ENCODE data around the gene WWTR1.
A peak's percentile ranks its signal among the peaks of the same experiment; 100 is the strongest.

Gene WWTR1

GRCh38 chr3:149613988-149614387 lies 43.8 kb downstream of the WWTR1 start:
- no peaks in the 10 kb centered on the region for H4K20me1 ChIP-seq
- no peaks in the 10 kb centered on the region for H3K9me3 ChIP-seq
- TF ChIP-seq Cebpa-rat (IDR thresholded peaks at IDR 0.05): no peak
- no peak overlapping the region for H3K4me2 ChIP-seq
- no peaks in the 10 kb centered on the region for H3K36me3 ChIP-seq
- H3K4me3 ChIP-seq: no peak overlapping the region
- no peaks in the 10 kb centered on the region for H3K4me1 ChIP-seq
- H3K9ac ChIP-seq: no peak overlapping the region
- no peaks in the 10 kb centered on the region for H3K27me3 ChIP-seq
- H3K27ac ChIP-seq: no peak overlapping the region

DNA sequence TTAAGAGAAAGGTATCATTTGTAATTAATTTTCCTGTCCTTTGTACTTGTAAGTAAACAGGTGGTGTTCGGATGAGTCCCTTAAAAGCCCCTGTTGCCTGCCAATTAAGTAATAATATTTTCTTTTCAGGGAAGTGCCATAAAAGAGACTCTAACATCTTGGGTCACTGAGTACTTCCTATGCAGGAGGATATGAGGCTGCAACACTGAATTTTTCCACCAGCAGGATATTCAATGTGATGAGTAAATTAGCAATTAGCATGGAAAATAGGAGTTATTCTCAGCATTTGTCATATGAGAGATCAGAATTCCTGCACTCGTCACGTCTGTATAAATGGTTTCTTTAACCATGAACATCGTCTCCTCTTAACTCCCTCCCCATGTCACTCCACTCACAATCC lies 45.4 kb downstream of the WWTR1 start:
- Histone ChIP-seq H3K9me3 (no peaks in the 10 kb centered on the region), H3K27ac (no peak overlapping the region), H3K4me1 (no peaks in the 10 kb centered on the region), H3K4me3 (no peak overlapping the region), H4K20me1 (no peaks in the 10 kb centered on the region), H3K27me3 (no peaks in the 10 kb centered on the region), H3K4me2 (no peak overlapping the region), H3K9ac (no peak overlapping the region), H3K36me3 (no peaks in the 10 kb centered on the region)
- TF ChIP-seq Cebpa-rat (IDR thresholded peaks at IDR 0.05): no peak

DNA sequence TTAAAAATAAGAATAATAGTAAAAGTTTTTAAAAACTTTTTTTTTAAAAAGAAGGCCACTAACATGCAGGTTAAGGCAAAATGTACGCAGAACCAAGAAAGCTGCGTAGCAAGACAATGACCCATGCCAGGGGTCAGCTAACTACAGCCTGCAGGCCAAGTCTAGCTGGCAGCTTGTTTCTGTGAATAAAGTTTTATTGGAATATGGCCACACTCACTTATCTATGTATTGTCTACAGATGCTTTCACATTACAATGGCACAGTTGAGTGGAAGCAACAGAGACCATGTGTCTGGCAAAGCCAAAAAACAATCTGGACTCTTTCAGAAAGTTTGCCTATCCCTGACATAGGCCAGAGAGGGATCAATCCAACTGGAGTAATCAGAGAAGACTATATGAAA lies 46.7 kb downstream of the WWTR1 start:
- Histone ChIP-seq H3K4me3 (no peak overlapping the region), H3K4me1 (no peaks in the 10 kb centered on the region), H3K9me3 (no peaks in the 10 kb centered on the region)

DNA sequence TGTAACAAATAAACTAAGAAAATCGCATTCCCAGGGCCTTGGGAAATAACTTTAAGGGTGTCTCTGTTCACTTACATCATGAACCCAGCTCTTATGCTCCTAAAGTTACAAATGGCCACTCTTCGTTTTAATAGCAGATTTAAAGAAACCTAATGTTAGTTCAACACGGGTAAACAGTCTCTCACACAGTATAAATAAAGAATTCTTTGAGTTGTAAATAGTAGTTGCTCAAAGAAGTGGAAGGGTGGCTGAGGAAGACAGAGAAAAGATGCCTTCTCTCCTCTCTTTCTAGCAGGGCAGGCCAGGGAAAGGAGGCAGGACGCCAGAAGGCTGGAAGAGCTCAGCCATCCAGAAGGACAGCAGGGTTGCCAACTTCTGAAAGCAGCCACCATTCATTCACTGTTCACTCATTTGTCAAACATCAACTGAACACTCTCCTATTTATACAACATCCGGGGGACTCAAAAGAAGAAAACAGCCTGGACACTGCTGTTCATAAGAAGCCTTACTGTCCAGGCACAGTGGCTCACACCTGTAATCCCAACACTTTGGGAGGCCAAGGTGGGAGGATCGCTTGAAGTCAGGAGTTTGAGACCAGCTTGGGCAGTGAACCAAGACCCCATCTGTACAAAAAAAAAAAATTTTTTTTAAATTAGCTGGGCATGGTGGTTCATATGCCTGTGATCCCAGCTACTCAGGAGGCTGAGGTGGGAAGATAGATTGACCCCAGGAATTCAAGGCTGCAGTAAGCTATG lies 47.3 kb downstream of the WWTR1 start:
- no peak for TF ChIP-seq Cebpa-rat (IDR thresholded peaks at IDR 0.05)
- Histone ChIP-seq H3K27ac (no peak overlapping the region), H3K27me3 (no peaks in the 10 kb centered on the region), H3K36me3 (no peaks in the 10 kb centered on the region), H3K4me1 (no peaks in the 10 kb centered on the region), H3K9me3 (no peaks in the 10 kb centered on the region), H3K4me2 (no peak overlapping the region), H3K9ac (no peak overlapping the region), H3K4me3 (no peak overlapping the region), H4K20me1 (no peaks in the 10 kb centered on the region)

More for the DNA sequence above, 46.7 kb downstream of the WWTR1 start:
- no peak overlapping the region for H3K4me2 ChIP-seq
- no peak overlapping the region for H3K9ac ChIP-seq
- H4K20me1 ChIP-seq: no peaks in the 10 kb centered on the region
- H3K27me3 ChIP-seq: no peaks in the 10 kb centered on the region
- no peaks in the 10 kb centered on the region for H3K36me3 ChIP-seq
- no peak overlapping the region for H3K27ac ChIP-seq
- TF ChIP-seq Cebpa-rat (IDR thresholded peaks at IDR 0.05): no peak

GRCh38 chr3:149609595-149609994 lies 48.2 kb downstream of the WWTR1 start:
- no peak overlapping the region for H3K9ac ChIP-seq
- H3K27me3 ChIP-seq: no peaks in the 10 kb centered on the region
- TF ChIP-seq Cebpa-rat (IDR thresholded peaks at IDR 0.05): no peak
- no peak overlapping the region for H3K27ac ChIP-seq
- no peaks in the 10 kb centered on the region for H4K20me1 ChIP-seq
- no peak overlapping the region for H3K4me3 ChIP-seq
- H3K4me2 ChIP-seq: no peak overlapping the region
- H3K9me3 ChIP-seq: no peaks in the 10 kb centered on the region
- H3K4me1 ChIP-seq: no peaks in the 10 kb centered on the region
- no peaks in the 10 kb centered on the region for H3K36me3 ChIP-seq

DNA sequence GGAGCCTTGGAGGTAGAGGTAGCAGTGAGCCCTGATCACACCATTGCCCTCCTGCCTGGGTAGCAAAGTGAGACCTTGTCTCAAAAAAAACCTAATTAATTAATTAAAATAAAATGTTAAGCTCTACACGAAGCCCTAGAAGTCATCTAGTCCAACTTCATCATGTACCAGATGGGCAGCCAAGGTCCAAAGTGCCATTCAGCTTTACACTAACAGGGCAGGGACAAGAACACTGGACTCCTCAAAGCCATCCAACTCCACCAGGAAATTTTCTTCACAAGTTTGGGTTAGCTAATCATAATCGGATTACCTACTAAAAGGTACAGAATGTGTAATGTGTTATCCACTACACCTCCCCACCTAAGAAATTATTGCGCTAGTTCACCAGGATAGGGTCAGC lies 48.8 kb downstream of the WWTR1 start:
- H4K20me1 ChIP-seq: no peaks in the 10 kb centered on the region
- H3K4me3 ChIP-seq: no peak overlapping the region
- H3K4me1 ChIP-seq: no peaks in the 10 kb centered on the region
- no peak overlapping the region for H3K27ac ChIP-seq
- H3K27me3 ChIP-seq: no peaks in the 10 kb centered on the region
- no peaks in the 10 kb centered on the region for H3K9me3 ChIP-seq
- H3K36me3 ChIP-seq: no peaks in the 10 kb centered on the region
- no peak for TF ChIP-seq Cebpa-rat (IDR thresholded peaks at IDR 0.05)
- H3K9ac ChIP-seq: no peak overlapping the region
- no peak overlapping the region for H3K4me2 ChIP-seq

DNA sequence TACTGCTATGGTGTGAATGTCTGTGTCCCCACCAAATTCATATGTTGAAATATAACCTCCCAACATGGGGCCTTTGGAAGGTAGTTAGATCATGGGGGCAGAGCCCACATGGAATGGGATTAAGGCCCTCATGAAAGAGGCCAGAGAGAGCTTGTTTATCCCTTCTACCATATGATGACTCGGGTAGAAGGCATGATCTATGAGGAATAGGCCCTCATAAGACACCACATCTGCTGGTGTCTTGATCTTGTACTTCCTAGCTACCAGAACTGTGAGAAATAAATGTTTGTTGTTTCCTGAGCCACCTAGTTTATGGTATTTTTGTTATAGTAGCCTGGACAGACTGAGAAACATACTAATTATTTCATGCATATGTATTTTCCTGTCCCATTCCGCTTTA lies 51.9 kb downstream of the WWTR1 start:
- no peak for TF ChIP-seq Cebpa-rat (IDR thresholded peaks at IDR 0.05)

GRCh38 chr3:149604125-149604875 lies 53.5 kb downstream of the WWTR1 start:
- Histone ChIP-seq H3K9ac (no peak overlapping the region), H3K4me2 (no peak overlapping the region), H3K27ac (no peak overlapping the region), H3K36me3 (no peaks in the 10 kb centered on the region), H4K20me1 (no peaks in the 10 kb centered on the region), H3K27me3 (no peaks in the 10 kb centered on the region), H3K4me3 (no peak overlapping the region), H3K4me1 (peaks cover 11% of the 10 kb centered on the region; the same call in 1 of the 2 replicates), H3K9me3 (no peaks in the 10 kb centered on the region)
- no peak for TF ChIP-seq Cebpa-rat (IDR thresholded peaks at IDR 0.05)

More for the DNA sequence above, 51.9 kb downstream of the WWTR1 start:
- no peaks in the 10 kb centered on the region for H4K20me1 ChIP-seq
- no peak overlapping the region for H3K4me2 ChIP-seq
- no peaks in the 10 kb centered on the region for H3K27me3 ChIP-seq
- no peaks in the 10 kb centered on the region for H3K9me3 ChIP-seq
- H3K4me1 ChIP-seq: peaks cover 11% of the 10 kb centered on the region; the same call in 1 of the 2 replicates
- H3K36me3 ChIP-seq: no peaks in the 10 kb centered on the region
- H3K27ac ChIP-seq: no peak overlapping the region
- no peak overlapping the region for H3K9ac ChIP-seq
- no peak overlapping the region for H3K4me3 ChIP-seq

- H4K20me1 ChIP-seq: no peaks in the 10 kb centered on the region
- TF ChIP-seq Cebpa-rat (IDR thresholded peaks at IDR 0.05): no peak
- no peak overlapping the region for H3K4me3 ChIP-seq
- H3K9me3 ChIP-seq: no peaks in the 10 kb centered on the region
- no peaks in the 10 kb centered on the region for H3K36me3 ChIP-seq
- H3K27ac ChIP-seq: no peak overlapping the region
- no peaks in the 10 kb centered on the region for H3K27me3 ChIP-seq
- H3K4me2 ChIP-seq: peak overlapping the region; percentile 35; the same call in 1 of the 2 replicates
- H3K4me1 ChIP-seq: peaks cover 11% of the 10 kb centered on the region; the same call in 1 of the 2 replicates
- no peak overlapping the region for H3K9ac ChIP-seq
These were observed 54.4 kb downstream of the WWTR1 start for GRCh38 chr3:149603126-149604074.
